LNCaP clone FGC (cell line): Measurements from ENCODE around the gene CEBPB.

Experiments used
- DNase-seq: peaks from one replicate; pipeline ENCODE4 v3.0.0-alpha.2; 2011; ENCODE audit warnings: low read depth
- H3K4me3 ChIP-seq: 2 replicates; pipeline ENCODE4 v1.5.1; 2011; ENCODE audit warnings: mild to moderate bottlenecking, low read depth, low read length, control low read depth
- CTCF ChIP-seq: IDR thresholded peaks from 2 replicates; pipeline ENCODE4 v1.5.1; 2012; ENCODE audit warnings: mild to moderate bottlenecking; ENCODE audit not compliant: control insufficient read depth, insufficient read depth; ENCODE audit errors: extremely low read depth

CEBPB gene

DNA sequence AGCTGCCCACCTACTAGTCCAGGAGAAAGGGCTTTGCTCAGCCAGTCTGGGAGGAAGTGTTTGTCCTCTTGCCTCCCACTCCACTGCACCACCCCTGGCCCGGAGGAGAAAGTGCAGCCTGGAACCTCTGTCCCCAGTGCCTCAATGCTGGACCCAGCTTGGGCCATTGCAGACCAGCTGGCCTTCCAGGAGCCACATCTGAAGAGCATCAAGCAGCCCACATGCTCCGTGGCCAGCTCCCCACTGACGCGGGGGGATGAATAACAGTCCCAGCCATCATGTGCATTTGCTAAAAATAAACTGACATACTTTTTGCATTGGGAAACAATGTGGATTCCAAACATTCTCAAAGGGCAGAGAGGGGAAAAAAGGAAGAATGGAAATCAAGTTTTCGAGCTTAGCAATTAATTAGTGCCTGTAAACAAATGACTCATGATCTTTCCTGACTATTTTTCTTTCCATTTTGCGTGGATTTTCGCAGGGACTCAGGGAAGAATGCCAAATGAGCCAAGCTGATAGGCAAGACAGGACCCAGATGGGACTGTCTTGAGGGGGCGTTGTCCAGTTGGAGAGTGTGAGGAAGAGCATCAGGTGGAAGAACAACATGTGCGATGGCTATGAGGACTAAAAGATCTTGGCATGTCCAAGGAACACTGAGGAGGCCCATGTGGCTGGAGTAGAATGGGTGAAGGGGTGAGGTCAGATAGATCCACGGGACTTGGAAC is 34.1 kb downstream of the CEBPB start:
- no peak for TF ChIP-seq CTCF
- H3K4me3 ChIP-seq: no peak overlapping the region
- DNase-seq: no peak

GRCh38 chr20:50226093-50226974 is 35.7 kb downstream of the CEBPB start:
- no peak for DNase-seq
- no peak for TF ChIP-seq CTCF
- H3K4me3 ChIP-seq: no peak overlapping the region

- TF ChIP-seq CTCF: no peak
- no peak for DNase-seq
- H3K4me3 ChIP-seq: no peak overlapping the region
These were observed 36.9 kb downstream of the CEBPB start for GRCh38 chr20:50227506-50227905.

GRCh38 chr20:50229156-50229607 is 38.6 kb downstream of the CEBPB start:
- DNase-seq: no peak
- no peak overlapping the region for H3K4me3 ChIP-seq
- no peak for TF ChIP-seq CTCF

- no peak for TF ChIP-seq CTCF
- no peak overlapping the region for H3K4me3 ChIP-seq
- DNase-seq: no peak
These were observed 39.6 kb downstream of the CEBPB start for GRCh38 chr20:50230184-50230583.

DNA sequence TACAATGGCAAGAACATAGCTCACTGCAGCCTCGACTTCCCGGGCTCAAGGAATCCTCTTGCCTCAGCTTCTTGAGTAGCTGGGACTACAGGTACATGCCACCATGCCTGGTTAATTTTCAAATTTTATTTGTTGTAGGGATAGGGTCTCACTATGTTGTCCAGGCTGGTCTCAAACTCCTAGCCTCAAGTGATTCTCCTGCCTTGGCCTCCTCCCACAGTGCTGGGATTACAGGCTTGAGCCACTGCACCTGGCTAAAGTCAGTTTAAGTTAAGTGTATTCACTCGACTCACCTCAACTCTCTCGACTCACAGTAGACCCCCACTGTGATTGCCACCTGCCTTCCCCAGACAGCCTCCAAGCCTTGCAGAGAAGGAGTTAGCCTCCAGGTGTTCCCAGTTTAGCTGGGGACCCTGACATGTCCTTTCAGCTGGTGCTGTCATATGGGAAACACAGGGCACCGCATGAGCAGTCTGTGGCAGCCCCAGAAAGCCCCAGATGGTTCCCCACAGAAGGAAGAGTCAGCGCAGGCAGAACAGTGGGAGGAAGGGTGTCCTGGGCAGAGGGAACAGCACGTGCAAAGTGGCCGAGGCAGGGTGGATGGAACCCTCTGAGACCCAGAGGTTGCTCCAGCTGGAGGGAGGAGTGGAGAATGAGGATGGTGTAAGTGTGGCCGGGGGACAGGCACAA is 40.4 kb downstream of the CEBPB start:
- TF ChIP-seq CTCF: no peak
- DNase-seq: no peak
- H3K4me3 ChIP-seq: no peak overlapping the region
